HL-60 (cell line): ENCODE results near the gene SETD4.

ENCODE experiments used
- CTCF ChIP-seq: IDR thresholded peaks from one replicate; pipeline ENCODE4 v1.5.1; 2011; ENCODE audit warnings: low read length, control low read depth, inconsistent platforms; ENCODE audit not compliant: insufficient read depth
- POLR2AphosphoS5 ChIP-seq: IDR thresholded peaks from 2 replicates; pipeline ENCODE4 v1.6.1; 2012; ENCODE audit warnings: low read depth

GRCh38 chr21:36105327-36105842 is 45.1 kb upstream of the SETD4 start:
- TF ChIP-seq CTCF (no peak), POLR2AphosphoS5 (no peak)
